GM12878 (cell line): Measurements from ENCODE around the gene ZSCAN9. TPM values are rescaled to one million over a fixed set of nuclear protein-coding genes. Genes with fewer than 3 reads are reported as not detected.

ENCODE experiments used
- HDAC6 ChIP-seq: fragments of 200-600 bp; sonication (generic); IDR thresholded peaks from one replicate; pipeline ENCODE4 v1.8.0; 2017; ENCODE audit warnings: antibody characterized with exemption; ENCODE audit not compliant: unreplicated experiment
- IRF4 ChIP-seq: IDR thresholded peaks from 2 replicates; pipeline ENCODE4 v1.6.1; 2011; ENCODE audit warnings: low read depth, low read length
- LARP7 ChIP-seq: fragments of 450-650 bp; IDR thresholded peaks from 2 replicates; pipeline ENCODE4 v1.6.1; 2017; ENCODE audit warnings: mild to moderate bottlenecking
- MEF2A ChIP-seq: IDR thresholded peaks from 2 replicates; pipeline ENCODE4 v1.6.1; 2011; ENCODE audit warnings: low read depth, mild to moderate bottlenecking, low read length, moderate library complexity; ENCODE audit not compliant: insufficient read depth
- NR2C1 ChIP-seq: fragments of 450-650 bp; IDR thresholded peaks from 2 replicates; pipeline ENCODE4 v1.6.1; 2017; ENCODE audit warnings: antibody characterized with exemption, mild to moderate bottlenecking, moderate library complexity
- polyA plus RNA-seq, 11 experiments: library from polyadenylated mRNA; depleted of rRNA in 4 of 11; unstranded in 6 of 11; stranded (reverse) in 5 of 11; fragments of >200 nt; fragmentation: Nextera tagmentation in 4 of 11; fragmentation: Illumina TruSeq in 1 of 11; extraction: Ambion mirVana in 4 of 11; extraction: Trizol in 1 of 11; gene quantifications; 1 replicate in 1 of 11; 2 replicates in 10 of 11; pipeline versions ENCODE4 v1.2.1 to v1.2.3, GENCODE V29; 2011 to 2016; ENCODE audit warnings: inconsistent platforms in 2 of 11, missing spikeins in 2 of 11, low read depth in 1 of 11
- total RNA-seq, 4 experiments: library from RNA; depleted of rRNA in 3 of 4; stranded (reverse); fragments of >200 nt in 3 of 4; fragmentation: Illumina TruSeq in 1 of 4; extraction: Trizol in 1 of 4; gene quantifications; 2 replicates each; pipeline versions ENCODE4 v1.2.1 to v1.2.3, GENCODE V29; 2013 to 2021
- TF ChIP-seq, protein P1 (sequence below): fragments of 450-650 bp; IDR thresholded peaks from 2 replicates; pipeline ENCODE4 v1.6.1; 2017; ENCODE audit warnings: mild to moderate bottlenecking, moderate library complexity
- TF ChIP-seq, protein P2 (sequence below): fragments of 450-650 bp; formaldehyde crosslinking; IDR thresholded peaks from 2 replicates; pipeline ENCODE4 v1.4.0; 2020; ENCODE audit warnings: mild to moderate bottlenecking, moderate library complexity
- TF ChIP-seq, protein P3 (sequence below): fragments of 450-650 bp; IDR thresholded peaks from 2 replicates; pipeline ENCODE4 v1.6.1; 2017; ENCODE audit warnings: low read depth, mild to moderate bottlenecking, moderate library complexity

The ZSCAN9 gene
- total and polyA plus RNA-seq, 10 of the 15 experiments (the other 5 are each of a cell fraction or from before 2014, with no cell fraction given): 8.1 to 28.7 (median 17.4) TPM

DNA sequence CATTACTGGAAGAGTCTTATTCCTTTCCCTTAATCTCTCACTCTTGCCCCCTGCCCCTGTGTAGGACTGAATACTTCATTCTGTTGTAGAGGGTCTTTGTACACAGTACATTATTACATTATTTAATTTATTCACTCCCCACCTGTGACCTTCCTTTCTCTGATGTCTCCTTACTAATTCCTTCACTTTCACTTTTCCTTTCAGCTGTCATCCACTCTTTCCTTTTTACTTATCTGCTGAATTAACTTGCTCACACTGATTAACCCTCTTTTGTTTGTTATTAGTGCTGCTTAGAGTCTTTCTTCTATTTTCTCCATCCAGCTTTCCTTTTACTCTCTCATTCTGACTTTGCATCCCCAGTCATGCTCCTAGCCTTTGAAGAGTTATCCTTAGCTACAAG is 49.8 kb downstream of the ZSCAN9 start (continued):
- TF ChIP-seq HDAC6 (no peak), LARP7 (no peak), IRF4 (no peak), NR2C1 (no peak), MEF2A (no peak)
- TF ChIP-seq, protein P1, sequence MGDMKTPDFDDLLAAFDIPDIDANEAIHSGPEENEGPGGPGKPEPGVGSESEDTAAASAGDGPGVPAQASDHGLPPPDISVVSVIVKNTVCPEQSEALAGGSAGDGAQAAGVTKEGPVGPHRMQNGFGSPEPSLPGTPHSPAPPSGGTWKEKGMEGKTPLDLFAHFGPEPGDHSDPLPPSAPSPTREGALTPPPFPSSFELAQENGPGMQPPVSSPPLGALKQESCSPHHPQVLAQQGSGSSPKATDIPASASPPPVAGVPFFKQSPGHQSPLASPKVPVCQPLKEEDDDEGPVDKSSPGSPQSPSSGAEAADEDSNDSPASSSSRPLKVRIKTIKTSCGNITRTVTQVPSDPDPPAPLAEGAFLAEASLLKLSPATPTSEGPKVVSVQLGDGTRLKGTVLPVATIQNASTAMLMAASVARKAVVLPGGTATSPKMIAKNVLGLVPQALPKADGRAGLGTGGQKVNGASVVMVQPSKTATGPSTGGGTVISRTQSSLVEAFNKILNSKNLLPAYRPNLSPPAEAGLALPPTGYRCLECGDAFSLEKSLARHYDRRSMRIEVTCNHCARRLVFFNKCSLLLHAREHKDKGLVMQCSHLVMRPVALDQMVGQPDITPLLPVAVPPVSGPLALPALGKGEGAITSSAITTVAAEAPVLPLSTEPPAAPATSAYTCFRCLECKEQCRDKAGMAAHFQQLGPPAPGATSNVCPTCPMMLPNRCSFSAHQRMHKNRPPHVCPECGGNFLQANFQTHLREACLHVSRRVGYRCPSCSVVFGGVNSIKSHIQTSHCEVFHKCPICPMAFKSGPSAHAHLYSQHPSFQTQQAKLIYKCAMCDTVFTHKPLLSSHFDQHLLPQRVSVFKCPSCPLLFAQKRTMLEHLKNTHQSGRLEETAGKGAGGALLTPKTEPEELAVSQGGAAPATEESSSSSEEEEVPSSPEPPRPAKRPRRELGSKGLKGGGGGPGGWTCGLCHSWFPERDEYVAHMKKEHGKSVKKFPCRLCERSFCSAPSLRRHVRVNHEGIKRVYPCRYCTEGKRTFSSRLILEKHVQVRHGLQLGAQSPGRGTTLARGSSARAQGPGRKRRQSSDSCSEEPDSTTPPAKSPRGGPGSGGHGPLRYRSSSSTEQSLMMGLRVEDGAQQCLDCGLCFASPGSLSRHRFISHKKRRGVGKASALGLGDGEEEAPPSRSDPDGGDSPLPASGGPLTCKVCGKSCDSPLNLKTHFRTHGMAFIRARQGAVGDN: no peak
- TF ChIP-seq, protein P2, sequence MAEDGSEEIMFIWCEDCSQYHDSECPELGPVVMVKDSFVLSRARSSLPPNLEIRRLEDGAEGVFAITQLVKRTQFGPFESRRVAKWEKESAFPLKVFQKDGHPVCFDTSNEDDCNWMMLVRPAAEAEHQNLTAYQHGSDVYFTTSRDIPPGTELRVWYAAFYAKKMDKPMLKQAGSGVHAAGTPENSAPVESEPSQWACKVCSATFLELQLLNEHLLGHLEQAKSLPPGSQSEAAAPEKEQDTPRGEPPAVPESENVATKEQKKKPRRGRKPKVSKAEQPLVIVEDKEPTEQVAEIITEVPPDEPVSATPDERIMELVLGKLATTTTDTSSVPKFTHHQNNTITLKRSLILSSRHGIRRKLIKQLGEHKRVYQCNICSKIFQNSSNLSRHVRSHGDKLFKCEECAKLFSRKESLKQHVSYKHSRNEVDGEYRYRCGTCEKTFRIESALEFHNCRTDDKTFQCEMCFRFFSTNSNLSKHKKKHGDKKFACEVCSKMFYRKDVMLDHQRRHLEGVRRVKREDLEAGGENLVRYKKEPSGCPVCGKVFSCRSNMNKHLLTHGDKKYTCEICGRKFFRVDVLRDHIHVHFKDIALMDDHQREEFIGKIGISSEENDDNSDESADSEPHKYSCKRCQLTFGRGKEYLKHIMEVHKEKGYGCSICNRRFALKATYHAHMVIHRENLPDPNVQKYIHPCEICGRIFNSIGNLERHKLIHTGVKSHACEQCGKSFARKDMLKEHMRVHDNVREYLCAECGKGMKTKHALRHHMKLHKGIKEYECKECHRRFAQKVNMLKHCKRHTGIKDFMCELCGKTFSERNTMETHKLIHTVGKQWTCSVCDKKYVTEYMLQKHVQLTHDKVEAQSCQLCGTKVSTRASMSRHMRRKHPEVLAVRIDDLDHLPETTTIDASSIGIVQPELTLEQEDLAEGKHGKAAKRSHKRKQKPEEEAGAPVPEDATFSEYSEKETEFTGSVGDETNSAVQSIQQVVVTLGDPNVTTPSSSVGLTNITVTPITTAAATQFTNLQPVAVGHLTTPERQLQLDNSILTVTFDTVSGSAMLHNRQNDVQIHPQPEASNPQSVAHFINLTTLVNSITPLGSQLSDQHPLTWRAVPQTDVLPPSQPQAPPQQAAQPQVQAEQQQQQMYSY (CRISPR knock-in tag): no peak
- TF ChIP-seq, protein P3, sequence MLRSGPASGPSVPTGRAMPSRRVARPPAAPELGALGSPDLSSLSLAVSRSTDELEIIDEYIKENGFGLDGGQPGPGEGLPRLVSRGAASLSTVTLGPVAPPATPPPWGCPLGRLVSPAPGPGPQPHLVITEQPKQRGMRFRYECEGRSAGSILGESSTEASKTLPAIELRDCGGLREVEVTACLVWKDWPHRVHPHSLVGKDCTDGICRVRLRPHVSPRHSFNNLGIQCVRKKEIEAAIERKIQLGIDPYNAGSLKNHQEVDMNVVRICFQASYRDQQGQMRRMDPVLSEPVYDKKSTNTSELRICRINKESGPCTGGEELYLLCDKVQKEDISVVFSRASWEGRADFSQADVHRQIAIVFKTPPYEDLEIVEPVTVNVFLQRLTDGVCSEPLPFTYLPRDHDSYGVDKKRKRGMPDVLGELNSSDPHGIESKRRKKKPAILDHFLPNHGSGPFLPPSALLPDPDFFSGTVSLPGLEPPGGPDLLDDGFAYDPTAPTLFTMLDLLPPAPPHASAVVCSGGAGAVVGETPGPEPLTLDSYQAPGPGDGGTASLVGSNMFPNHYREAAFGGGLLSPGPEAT: no peak
